ENCODE results near the gene PLP2.
A peak's percentile ranks its signal among the peaks of the same experiment; 100 is the strongest.
"Not testable (repeated sequence)": the region's sequence is repeated elsewhere in the genome, so short reads cannot be mapped to it uniquely, and the experiment has no call there.

Gene PLP2

DNA sequence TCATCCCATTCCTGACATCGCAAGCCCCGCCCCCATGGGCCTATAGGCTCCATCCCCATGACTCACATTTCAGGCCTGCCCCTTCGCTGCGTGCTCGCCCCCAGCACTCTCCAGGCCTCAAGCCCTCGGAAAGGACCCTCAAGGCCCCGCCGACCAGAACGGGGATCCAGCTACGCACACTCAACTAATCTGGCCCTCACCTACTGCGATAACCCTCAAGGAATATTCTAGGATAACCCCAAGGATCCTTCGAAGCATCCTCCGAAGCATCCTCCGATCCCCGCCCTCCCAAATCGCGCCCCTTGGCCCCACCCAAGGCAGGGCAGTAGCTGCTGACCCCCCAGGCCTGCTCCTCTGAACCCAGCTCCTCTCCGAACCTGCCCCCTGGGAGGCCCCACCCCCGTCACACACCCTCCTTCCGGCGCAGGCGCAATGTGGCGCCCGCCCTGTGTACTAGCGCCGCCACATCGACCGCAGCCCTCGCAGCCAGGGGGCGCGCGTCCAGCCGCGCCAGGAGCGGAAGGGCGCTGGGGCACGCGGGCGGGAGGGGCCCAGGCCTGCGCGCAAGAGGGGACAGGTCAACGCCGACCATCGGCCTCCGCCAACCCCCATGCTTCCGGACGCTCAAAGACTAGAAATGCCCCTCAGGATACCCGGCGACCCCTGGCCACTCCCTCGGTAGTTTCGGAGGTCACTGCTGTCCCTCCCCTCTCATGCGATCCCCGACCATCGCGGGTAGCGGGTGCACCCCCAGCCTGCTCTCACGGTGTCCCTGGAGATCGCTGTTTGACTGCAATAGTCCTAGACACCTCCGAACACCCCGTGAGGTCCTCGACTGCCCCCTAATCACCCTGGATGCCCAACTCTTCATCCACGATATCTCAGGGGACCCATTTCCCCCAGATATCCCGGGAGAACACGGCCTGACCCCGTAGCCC is 15.5 kb upstream of the PLP2 start:
- H3K4me3 Mint-ChIP-seq = peak overlapping the region; percentile 75
- no peaks in the 10 kb centered on the region for H3K9me3 Mint-ChIP-seq
- H3K27me3 Mint-ChIP-seq = no peaks in the 10 kb centered on the region
- peaks cover 15% of the 10 kb centered on the region for H3K4me1 Mint-ChIP-seq
- no peaks in the 10 kb centered on the region for H3K36me3 Mint-ChIP-seq
- ATAC-seq = peak; percentile 96
- H3K27ac Mint-ChIP-seq = peak overlapping the region; percentile 82

DNA sequence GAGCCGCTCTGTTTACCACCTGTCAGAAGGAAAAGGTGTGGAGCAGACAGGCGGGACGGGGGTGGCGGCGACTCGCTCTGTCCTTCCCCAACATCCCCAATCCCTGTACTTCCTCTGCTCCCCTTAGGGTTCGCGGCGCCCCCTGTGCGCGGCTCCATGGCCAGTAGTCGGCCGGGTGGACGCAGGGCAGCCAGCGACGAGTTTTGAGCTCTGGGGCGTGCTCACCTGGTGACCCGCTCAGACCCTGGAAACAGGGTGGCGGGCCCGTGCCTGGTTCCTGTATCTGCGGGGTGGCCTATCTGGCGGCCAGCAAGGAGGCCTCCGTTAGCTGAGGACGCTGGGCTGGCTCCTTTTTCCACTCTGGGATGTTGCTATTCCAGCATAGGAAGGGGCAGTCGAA is 14.5 kb upstream of the PLP2 start:
- Mint-ChIP-seq H3K9me3 (no peaks in the 10 kb centered on the region), H3K4me3 (no peak overlapping the region), H3K27me3 (no peaks in the 10 kb centered on the region), H3K36me3 (no peaks in the 10 kb centered on the region), H3K4me1 (peaks cover 15% of the 10 kb centered on the region), H3K27ac (peak overlapping the region; percentile 82)
- ATAC-seq = no peak

DNA sequence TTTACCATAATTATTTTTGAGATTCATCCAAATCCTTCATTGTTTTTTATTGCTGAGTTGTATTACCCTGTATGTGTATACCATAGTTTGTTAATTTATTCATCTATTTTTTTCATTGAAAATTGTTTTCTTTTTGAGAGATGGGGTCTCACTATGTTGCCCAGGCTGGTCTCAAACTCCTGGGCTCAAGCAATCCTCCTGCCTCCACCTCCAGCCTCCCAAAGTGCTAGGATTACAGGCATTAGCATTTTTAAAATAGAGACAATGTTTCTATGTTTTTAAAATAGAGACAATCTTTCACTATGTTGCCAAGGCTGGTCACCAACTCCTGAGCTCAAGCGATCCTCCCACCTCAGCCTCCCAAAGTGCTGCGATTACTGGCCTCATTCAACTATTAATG is 10.8 kb upstream of the PLP2 start:
- H3K27me3 Mint-ChIP-seq = no peaks in the 10 kb centered on the region
- no peak overlapping the region for H3K4me3 Mint-ChIP-seq
- peaks cover 19% of the 10 kb centered on the region for H3K4me1 Mint-ChIP-seq
- H3K36me3 Mint-ChIP-seq = no peaks in the 10 kb centered on the region
- H3K9me3 Mint-ChIP-seq = no peaks in the 10 kb centered on the region
- no peak overlapping the region for H3K27ac Mint-ChIP-seq
- ATAC-seq = no peak

DNA sequence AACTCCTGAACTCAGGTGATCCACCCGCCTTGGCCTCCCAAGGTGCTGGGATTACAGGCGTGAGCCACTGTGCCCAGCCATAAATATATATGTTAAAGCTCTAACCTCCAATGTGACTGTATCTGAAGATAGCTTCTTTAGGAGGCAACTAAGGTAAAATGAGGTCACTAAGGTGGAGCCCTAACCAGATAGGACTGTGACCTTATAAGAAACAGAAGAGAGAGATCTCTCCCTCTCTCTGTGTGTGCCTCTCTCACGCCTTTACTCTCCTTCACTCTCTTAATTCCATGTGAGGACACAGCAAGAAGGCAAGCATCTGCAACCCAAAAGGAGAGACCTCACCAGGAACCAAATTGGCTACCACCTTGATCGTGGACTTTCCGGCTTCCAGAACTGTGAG is 10.1 kb upstream of the PLP2 start:
- H3K4me3 Mint-ChIP-seq = no peak overlapping the region
- no peaks in the 10 kb centered on the region for H3K9me3 Mint-ChIP-seq
- peaks cover 23% of the 10 kb centered on the region for H3K4me1 Mint-ChIP-seq
- H3K36me3 Mint-ChIP-seq = no peaks in the 10 kb centered on the region
- H3K27ac Mint-ChIP-seq = no peak overlapping the region
- ATAC-seq = no peak
- no peaks in the 10 kb centered on the region for H3K27me3 Mint-ChIP-seq

DNA sequence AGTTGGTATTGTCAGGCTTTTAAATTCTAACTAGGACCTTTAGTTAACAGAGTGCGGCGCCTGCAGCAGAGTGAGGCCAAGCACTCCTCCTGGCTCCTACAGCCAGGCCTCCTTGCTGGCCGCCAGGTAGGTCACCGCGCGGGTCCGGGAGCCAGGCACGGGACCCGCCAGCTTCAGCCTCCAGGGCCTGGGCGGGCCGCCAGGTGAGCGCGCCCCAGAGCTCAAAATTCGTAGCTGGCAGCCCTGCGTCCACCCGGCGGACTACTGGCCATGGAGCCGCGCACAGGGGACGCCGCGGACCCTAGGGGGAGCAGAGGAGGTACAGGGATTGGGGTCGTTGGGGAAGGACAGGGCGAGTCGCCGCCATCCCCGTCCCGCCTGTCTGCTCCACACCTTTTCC is 9.1 kb upstream of the PLP2 start, which contains the start of gene MAGIX:
TSS of gene MAGIX (plus strand) at position 139 of the 400 bp plus-strand sequence. CDS start at position 271, 132 bp downstream.
- Mint-ChIP-seq H3K36me3 (no peaks in the 10 kb centered on the region), H3K9me3 (no peaks in the 10 kb centered on the region), H3K4me3 (peak within 1 kb of the TSS; percentile 79), H3K27me3 (no peaks in the 10 kb centered on the region), H3K27ac (peak within 1 kb of the TSS; percentile 83), H3K4me1 (peaks cover 32% of the 10 kb centered on the region)
- no peak for ATAC-seq

DNA sequence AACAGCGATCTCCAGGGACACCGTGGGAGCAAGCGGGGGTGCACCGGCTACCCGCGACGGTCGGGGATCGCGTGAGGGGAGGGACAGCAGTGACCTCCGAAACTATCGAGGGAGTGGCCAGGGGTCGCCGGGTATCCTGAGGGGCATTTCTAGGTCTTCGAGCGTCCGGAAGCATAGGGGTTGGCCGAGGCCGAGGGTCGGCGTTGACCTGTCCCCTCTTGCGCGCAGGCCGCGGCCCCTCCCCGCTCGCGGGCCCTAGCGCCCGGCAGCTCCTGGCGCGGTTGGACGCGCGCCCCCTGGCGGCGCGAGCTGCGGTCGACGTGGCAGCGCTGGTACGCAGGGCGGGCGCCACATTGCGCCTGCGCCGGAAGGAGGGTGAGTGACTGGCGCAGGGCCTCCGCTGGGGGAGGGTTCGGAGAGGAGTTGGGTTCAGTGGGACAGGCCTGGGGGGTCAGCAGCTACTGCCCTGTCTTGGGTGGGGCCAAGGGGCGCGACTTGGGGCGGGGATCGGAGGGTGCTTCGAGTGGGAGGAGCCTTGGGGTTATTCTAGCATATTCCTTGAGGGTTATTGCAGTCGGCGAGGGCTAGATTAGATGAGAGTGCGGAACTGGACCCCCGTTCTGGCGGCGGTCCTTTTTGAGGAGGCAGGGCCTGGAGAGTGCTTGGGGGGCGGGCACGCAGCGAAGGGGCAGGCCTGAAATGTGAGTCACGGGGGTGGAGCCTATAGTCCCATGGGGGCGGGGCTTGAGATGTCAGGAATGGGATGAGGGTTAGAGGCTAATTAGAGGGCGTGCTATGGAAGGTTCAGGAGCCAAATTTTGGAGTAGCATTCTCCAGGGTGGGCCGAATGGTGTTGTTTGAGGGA is 7.9 kb upstream of the PLP2 start:
- Mint-ChIP-seq H3K4me3 (peak overlapping the region; percentile 79), H3K27me3 (no peaks in the 10 kb centered on the region), H3K27ac (peak overlapping the region; percentile 83), H3K9me3 (no peaks in the 10 kb centered on the region), H3K36me3 (no peaks in the 10 kb centered on the region), H3K4me1 (peaks cover 37% of the 10 kb centered on the region)
- ATAC-seq = peak; percentile 74

DNA sequence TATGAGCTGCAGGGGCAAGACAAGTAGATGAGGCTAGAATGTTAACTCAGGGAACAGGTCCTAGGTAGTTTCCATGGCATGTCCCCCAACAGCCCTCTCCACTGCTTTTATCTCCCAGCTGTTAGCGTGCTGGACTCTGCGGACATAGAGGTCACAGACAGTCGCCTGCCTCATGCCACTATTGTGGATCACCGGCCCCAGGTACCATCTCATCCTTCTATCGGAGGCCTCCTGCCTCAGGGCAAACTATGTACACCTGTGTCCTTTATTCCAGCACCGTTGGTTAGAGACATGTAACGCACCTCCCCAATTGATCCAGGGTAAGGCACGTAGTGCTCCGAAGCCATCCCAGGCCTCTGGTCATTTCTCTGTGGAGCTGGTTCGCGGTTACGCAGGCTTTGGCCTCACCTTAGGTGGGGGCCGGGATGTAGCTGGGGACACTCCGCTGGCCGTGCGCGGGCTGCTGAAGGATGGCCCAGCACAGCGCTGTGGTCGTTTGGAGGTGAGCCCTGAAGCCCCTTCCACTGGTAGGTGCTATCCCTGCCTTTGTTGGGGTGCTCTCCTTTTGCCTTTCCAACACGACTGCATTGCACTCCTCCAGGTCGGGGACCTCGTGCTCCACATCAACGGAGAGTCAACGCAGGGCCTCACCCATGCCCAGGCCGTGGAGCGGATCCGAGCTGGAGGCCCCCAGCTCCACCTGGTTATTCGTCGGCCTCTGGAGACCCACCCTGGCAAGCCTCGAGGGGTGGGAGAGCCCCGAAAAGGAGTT is 6.9 kb upstream of the PLP2 start:
- no peaks in the 10 kb centered on the region for H3K36me3 Mint-ChIP-seq
- no peak for ATAC-seq
- peak overlapping the region; percentile 79 for H3K4me3 Mint-ChIP-seq
- H3K27me3 Mint-ChIP-seq = no peaks in the 10 kb centered on the region
- peak overlapping the region; percentile 83 for H3K27ac Mint-ChIP-seq
- no peaks in the 10 kb centered on the region for H3K9me3 Mint-ChIP-seq
- peaks cover 43% of the 10 kb centered on the region for H3K4me1 Mint-ChIP-seq

DNA sequence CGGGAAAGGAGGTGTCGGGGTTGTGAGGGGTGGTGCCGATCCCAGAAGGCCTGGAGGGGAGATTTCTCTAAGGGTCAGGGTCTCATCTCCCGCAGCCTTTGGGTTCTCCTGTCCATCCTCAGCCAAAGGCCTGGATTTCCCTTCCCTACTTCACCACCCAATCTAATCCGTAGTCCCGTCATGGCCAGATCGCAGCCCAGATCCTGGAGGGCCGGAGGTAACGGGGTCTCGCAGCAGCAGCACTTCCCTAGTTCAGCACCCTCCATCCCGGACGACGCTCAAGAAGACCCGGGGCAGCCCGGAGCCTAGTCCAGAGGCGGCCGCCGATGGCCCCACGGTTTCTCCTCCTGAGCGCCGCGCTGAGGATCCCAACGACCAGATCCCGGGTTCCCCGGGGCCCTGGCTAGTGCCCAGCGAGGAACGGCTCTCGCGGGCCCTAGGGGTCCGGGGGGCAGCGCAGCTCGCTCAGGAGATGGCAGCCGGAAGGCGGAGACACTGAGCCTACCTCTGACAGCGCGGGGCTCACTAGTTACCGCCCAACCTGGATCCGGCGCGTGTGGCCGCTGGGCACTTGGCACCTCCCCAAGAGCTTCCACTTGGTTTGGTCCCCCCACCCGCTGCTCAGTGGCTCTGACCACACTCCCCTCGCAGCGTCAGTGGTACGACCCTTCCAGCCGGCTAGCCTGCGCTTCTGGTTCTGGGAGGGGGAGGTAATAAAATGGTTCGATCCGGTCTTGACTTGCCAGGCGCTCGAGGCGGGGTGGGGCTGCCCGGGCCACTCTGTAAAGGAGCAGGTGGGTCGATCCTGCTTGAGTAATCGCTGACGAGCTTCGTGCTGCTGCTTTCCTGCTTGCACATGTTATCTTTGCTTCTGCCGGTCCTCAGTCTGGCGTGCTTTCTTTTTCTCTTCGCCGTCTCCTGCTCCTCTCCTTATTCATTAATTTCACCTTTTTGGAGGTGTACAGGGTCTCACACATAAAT is 5.5 kb upstream of the PLP2 start:
- Mint-ChIP-seq H3K9me3 (no peaks in the 10 kb centered on the region), H3K4me3 (peak overlapping the region; percentile 79), H3K4me1 (peaks cover 43% of the 10 kb centered on the region), H3K36me3 (no peaks in the 10 kb centered on the region), H3K27me3 (no peaks in the 10 kb centered on the region), H3K27ac (peak overlapping the region; percentile 79)
- peak; percentile 68 for ATAC-seq

DNA sequence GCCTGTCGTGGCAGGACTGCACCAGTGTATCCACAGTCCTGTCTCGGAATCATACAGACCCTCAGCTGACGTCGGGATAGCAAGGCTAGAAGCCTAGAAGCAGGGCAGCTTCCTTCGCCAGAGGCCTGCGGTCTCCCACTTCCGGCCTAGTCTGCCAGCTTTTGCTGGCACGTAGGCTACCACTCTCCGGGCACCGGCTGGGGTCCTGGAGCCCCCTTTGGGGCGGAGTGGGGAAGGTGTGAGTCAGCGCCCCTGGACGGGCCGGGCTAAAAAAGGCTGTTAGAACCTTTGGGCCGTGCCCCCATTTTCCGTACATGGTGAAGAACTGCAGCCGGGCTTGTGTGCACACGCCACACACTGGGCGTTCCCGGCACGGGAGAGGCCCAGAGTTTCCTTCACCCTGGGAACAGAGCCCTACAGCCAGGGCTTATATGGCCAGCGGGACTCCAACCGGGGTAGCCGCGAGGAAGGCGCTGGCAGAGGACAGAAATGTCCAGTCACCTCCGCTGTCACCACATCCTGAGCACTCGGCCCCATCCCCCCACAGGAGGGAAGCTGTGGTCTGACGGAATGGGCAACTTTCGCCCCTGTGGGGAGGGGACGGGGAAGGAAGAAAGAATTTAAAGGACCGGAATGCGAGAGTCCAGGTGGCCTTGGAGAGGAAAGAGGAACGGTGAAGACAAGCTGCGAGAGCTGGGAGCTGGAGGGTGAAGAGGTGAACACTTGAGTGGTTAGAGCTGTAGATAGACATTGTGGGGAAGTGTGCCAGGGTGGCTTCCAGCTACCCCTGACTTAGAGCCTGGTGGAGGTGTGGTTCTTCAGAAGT is 4.6 kb upstream of the PLP2 start:
- ATAC-seq = peak; percentile 59
- peak overlapping the region; percentile 79 for H3K27ac Mint-ChIP-seq
- H3K36me3 Mint-ChIP-seq = no peaks in the 10 kb centered on the region
- H3K4me3 Mint-ChIP-seq = peak overlapping the region; percentile 79
- no peaks in the 10 kb centered on the region for H3K9me3 Mint-ChIP-seq
- H3K4me1 Mint-ChIP-seq = peaks cover 43% of the 10 kb centered on the region
- no peaks in the 10 kb centered on the region for H3K27me3 Mint-ChIP-seq

DNA sequence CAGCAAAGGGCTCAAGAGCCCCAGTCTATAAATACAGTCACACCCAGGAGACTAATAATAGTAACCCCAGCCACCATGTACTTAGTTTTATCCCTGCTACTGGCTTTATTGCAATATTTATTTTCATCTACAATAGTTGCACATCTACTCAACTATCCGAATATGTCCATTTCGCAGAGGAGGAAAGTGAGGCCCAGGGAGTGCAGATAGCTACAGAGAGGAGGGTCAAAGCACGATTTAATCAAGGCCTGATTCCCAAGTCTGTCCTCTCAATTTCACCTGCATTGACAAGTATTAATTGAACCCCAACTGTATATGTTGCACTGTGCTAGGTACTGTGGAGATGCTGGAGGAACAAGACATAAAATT is 4.0 kb upstream of the PLP2 start:
- Mint-ChIP-seq H3K27me3 (no peaks in the 10 kb centered on the region), H3K9me3 (no peaks in the 10 kb centered on the region), H3K36me3 (no peaks in the 10 kb centered on the region), H3K27ac (peak overlapping the region; percentile 79), H3K4me1 (peaks cover 45% of the 10 kb centered on the region), H3K4me3 (peak overlapping the region; percentile 79)
- no peak for ATAC-seq

DNA sequence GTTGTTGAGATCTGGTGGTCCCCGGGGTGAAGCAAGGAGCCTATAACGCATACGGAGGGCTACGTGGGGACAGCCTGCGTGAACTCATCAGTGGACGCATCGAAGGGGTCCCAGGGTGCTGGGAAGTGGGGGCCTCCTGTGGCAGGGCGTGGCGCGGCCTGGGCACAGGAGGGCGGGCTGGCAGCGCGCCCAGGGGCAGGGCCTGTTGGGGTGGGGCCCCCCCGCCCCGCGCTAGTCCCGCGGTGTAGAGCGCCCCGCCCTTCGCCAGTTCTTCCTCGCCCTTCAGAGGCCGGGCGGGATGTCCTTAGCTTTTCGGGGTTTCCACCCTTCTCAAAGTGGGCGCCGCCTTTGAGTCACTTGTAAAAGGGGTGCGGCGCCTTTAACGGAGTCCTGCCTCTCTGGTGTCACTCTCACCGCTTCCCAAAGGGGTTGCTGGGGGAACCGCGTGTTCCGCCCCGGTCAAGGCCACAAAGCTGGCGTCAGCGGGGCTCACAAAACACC is 632 bp downstream of the PLP2 start:
- peak; percentile 90 for ATAC-seq
- Mint-ChIP-seq H3K36me3 (peaks cover 28% of the 10 kb centered on the region), H3K4me3 (peak overlapping the region; percentile 90), H3K27ac (peak overlapping the region; percentile 91), H3K9me3 (no peaks in the 10 kb centered on the region), H3K4me1 (peaks cover 41% of the 10 kb centered on the region), H3K27me3 (no peaks in the 10 kb centered on the region)

DNA sequence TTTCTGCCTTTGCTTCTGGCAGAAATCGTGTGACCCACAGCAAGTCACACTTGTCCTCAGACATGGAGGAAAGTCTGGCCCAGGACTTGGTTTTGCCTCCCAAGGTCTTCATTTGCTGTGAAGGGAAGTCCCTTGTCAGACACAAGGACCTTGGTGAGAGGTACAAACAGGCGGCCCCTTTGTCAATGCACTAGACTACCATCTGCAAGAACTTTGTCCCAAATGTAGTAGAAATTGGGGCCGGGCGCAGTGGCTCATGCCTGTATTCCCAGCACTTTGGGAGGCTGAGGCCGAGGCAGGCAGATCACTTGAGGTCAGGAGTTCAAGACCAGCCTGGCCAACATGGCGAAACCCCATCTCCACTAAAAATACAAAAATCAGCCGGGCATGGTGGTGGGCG is 1.8 kb downstream of the PLP2 start:
- Mint-ChIP-seq H3K4me1 (peaks cover 37% of the 10 kb centered on the region), H3K4me3 (peak overlapping the region; percentile 90), H3K36me3 (peaks cover 28% of the 10 kb centered on the region)
- not testable (repeated sequence) for H3K27me3 Mint-ChIP-seq, ATAC-seq, H3K27ac Mint-ChIP-seq, H3K9me3 Mint-ChIP-seq

DNA sequence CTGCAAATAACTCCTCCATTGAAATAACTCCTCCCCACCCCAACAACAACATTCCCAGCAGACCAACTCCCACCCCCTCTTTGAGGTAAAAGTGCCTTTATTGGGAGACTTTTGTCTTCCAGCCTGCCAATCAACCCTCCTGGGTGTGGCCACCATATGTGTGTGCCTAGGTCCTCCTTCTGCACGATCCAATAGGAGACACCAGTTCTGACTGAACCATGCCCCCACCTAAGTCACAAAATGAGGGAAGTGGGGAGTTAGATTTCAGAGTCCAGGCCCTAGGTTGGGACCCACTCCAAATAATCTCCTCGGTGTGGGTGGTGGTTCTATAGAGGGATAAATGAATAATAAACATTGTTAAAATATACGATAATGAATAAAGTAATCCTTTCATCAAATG is 3.0 kb downstream of the PLP2 start:
- H3K9me3 Mint-ChIP-seq = no peaks in the 10 kb centered on the region
- peaks cover 37% of the 10 kb centered on the region for H3K4me1 Mint-ChIP-seq
- H3K27ac Mint-ChIP-seq = no peak overlapping the region
- H3K27me3 Mint-ChIP-seq = no peaks in the 10 kb centered on the region
- no peak for ATAC-seq
- peaks cover 36% of the 10 kb centered on the region for H3K36me3 Mint-ChIP-seq
- no peak overlapping the region for H3K4me3 Mint-ChIP-seq

Data from stimulated activated memory B cell treated with anti-CD40 and anti-IgM and Interleukin-4, amounts not matched to agents 10 μg/mL and 1 μg/mL and 100 μg/mL, for 72 hours (primary cell).